Activated CD8-positive, alpha-beta memory T cell treated with anti-CD3 and anti-CD28 coated beads for 1 hour (primary cell): Measurements from ENCODE around the gene PFDN5.
A peak's percentile ranks its signal among the peaks of the same experiment; 100 is the strongest.
"Not testable (repeated sequence)": the region's sequence is repeated elsewhere in the genome, so short reads cannot be mapped to it uniquely, and the experiment has no call there.

Source experiments
- DNase-seq, 2 donors: peaks; one replicate each; pipeline ENCODE4 v3.0.0-alpha.2; 2020; ENCODE audit warnings: low read depth in 1 of 2; ENCODE audit errors: extremely low read depth in 1 of 2

Gene PFDN5

DNA sequence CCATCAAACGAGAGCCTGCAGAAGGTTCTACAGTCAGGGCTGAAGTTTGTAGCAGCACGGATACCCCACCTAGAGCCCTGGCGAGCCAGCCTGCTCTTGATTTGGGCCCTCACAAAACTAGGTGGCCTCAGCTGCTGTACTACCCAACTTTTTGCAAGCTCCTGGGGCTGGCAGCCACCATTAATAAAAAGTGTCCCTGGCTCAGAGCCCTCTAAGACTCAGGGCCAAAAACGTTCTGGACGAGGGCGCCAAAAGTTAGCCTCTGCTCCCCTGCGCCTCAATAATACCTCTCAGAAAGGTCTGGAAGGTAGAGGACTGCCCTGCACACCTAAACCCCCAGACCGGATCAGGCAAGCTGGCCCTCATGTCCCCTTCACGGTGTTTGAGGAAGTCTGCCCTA, 8.9 kb upstream of the PFDN5 start:
- no peak for DNase-seq

DNA sequence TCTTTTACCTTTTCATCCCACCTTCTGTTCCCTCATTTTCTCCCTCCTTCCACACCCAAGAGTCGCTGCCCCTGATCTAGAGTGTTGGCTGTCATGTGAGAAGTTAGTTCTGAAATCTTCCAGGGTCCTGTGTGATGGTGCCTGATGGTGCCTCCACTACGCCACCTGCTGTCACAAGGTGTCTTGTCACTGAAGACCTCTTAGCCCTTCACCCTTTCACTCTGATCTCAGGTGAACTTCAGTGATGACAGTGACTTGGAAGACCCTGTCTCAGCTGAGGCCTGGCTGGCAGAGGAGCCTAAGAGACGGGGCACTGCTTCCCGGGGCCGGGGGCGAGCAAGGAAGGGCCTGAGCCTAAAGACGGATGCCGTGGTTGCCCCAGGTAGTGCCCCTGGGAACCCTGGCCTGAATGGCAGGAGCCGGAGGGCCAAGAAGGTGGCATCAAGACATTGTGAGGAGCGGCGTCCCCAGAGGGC, 7.6 kb upstream of the PFDN5 start:
- peak; percentile 28 to 55 for DNase-seq

DNA sequence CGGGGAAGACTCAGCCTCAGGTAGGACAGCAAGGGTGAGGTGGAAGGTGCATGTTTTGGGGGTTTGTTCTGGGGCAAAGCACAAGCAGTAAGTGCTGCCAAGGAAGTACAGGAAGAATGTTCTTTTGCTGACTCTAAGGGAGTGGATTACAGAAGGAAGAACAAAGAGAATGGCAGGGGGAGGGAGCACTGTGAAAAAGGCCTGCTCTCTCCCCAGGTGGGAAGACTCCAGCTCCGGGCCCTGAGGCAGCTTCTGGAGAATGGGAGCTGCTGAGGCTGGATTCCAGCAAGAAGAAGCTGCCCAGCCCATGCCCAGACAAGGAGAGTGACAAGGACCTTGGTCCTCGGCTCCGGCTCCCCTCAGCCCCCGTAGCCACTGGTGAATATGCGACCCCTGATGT, 7.0 kb upstream of the PFDN5 start:
- DNase-seq: no peak

DNA sequence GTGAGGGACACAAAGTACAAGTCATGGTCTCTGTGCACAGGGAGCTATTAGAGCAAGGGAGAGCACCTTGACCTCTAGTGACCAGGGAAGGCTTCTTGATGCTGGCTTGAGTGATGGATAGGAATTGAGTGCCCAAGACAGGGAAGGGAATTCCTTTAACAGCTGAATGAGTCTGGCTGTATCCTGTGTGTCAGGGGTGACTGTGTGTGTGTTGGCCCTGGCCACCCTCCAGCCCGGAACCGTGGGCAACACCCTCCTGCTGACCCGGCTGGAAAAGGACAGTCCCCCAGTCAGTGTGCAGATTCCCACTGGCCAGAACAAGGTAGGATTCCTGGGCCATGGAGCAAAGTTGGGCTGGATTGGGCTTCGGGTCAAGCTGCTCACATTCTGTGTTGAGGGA, 5.5 kb upstream of the PFDN5 start:
- no peak for DNase-seq

DNA sequence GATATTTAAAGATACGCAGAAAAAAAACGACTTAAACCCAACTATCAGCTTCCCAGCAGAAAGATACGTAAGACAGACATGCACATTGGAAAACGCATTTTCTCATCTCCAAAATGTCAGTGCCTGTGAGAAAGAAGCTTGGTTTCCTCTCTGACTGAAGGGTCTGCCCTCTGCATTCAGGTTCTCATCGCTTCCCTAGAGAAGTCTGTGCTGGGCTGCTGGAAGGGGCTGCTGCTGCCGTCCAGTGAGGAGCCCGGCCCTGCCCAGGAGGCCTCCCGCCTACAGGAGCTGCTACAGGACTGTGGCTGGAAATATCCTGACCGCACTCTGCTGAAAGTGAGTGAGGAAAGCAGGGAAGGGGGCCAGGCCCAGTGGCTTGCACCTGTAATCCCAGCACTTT, 4.7 kb upstream of the PFDN5 start:
- no peak for DNase-seq

DNA sequence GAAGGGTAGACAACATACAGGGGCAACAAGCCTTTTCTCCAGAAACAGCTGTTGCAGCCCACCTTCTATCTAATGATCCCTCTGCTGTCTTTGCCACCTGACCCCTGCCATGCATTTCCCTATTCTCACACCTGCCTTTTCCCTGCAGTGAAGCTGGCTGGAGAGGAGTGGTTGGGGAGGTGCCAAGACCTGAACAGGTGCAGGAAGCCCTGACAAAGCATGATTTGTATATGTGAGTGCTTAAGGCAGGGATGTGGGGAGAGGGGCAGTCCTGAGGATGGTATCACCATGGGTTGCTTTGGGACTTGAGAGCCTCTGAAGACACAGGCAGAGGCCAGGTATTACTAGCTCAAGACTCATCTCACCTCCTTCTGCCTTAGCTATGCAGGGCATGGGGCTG, 2.9 kb upstream of the PFDN5 start:
- no peak for DNase-seq

DNA sequence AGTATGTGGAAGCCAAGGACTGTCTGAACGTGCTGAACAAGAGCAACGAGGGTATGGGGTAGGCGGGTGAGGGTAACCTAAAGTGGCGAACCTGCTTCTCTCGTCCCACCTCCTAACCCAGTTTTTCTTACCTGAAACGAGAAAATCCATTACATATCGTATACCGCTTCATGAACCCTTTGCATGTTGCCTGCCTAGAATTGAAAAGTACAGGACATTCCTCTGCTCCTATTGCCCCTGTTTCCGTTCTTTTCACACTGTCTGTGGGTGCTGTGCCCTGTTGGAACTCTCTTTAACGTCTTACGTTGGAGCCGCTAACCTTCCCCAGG, 513 bp downstream of the PFDN5 start:
- DNase-seq: no peak

DNA sequence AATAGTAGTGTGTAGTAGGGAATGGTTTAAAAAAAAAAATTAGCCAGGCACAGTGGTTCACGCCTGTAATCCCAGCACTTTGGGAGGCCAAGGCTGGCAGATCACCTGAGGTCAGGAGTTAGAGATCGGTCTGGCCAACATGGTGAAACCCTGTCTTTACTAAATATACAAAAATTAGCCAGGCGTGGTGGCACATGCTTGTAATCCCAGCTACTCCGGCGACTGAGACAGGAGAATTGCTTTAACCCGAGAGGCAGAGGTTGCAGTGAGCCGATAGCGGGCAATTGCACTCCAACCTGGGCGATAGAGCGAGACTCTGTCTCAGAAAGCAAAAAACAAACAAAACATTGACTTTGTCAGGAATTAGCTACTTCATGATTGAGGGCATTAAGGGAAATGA, 1.8 kb downstream of the PFDN5 start:
- DNase-seq: not testable (repeated sequence)

DNA sequence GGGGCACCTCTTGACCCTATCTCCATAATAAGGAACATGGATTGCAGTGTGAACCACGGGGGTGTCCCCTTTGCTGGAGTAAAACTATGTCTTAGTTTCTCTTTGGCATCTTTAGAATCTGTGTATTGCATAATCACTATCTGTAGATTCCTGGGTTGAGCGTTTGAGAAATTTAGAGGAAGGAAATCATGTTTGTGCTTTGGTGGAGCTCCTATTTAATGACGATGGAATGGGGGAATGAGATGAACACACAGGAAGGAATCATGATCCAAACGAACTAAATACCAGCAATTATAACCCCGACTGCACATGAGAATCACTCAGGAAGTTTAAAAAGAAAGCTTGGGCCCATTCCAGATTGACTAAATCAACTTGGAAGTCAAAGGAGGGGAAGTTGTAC, 2.8 kb downstream of the PFDN5 start:
- DNase-seq: no peak

DNA sequence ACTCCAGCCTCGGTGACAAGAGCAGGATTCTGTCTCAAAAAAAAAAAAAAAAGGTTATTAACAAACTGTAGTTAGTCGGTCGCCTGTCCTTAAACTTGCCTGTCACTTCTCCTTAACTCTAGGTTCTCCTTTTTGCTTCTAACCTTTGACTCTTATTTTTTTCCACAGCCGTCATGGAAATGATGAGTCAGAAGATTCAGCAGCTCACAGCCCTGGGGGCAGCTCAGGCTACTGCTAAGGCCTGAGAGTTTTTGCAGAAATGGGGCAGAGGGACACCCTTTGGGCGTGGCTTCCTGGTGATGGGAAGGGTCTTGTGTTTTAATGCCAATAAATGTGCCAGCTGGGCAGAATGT, 3.7 kb downstream of the PFDN5 start:
- DNase-seq: no peak

DNA sequence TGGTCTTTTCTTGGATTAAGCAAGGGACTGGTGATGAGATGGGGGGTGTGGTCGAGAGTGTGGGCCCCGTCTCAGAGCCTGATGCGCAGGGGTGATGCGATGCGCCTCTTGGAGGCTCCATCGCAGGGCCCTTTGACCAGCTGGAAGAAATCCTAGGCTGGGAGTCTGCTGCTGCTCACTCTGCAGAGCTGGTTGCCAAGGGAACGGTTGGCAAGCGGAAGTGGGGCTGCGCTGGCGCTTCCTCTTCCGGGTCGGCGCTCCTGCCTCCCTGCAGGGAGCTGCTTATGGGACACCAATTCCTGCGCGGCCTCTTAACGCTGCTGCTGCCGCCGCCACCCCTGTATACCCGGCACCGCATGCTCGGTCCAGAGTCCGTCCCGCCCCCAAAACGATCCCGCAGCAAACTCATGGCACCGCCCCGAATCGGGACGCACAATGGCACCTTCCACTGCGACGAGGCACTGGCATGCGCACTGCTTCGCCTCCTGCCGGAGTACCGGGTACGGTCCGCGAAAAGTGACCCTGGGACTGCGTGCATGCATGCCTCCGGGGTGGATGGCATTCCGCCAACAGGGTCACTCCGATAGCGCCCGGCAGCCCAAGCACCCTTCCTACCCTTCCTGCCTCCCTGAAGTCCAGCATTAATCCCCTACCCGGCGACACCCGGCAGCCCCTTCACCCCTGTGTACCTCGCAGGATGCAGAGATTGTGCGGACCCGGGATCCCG, 4.3 kb downstream of the PFDN5 start, which contains the start of gene MYG1:
Gene MYG1, plus strand, starts transcription at position 242 of the 727 bp plus-strand sequence. Its CDS starts 43 bp downstream, at position 285.
- peak; percentile 52 to 74 for DNase-seq

DNA sequence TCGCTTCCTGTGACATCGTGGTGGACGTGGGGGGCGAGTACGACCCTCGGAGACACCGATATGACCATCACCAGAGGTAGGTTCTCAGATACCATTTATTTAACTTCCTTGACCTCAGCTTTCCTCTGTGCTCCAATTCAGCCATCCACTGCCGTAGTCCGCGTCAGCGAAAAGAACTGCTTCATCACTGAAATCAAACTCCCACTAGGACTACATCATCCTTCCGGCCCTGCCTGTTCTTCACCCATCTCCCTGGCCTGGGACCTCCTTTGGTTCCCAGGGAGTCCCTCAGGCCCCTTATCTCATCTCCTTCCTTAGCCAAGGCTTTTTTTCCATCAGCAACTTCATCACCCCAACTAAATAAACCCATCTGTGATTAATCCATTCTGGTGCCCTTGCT, 4.8 kb downstream of the PFDN5 start:
- DNase-seq: no peak

DNA sequence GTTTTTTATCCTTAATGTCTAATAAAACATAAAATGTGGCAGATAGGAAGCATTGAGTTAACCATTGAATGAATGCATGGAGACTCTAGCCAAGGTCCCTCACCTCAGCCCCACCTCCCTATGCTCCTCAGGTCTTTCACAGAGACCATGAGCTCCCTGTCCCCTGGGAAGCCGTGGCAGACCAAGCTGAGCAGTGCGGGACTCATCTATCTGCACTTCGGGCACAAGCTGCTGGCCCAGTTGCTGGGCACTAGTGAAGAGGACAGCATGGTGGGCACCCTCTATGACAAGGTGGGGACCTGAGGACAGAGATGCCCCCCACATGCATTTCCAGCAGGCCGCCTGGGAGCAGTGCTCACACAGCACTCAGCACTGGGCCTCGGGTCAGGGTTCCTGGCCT, 7.6 kb downstream of the PFDN5 start:
- no peak for DNase-seq

DNA sequence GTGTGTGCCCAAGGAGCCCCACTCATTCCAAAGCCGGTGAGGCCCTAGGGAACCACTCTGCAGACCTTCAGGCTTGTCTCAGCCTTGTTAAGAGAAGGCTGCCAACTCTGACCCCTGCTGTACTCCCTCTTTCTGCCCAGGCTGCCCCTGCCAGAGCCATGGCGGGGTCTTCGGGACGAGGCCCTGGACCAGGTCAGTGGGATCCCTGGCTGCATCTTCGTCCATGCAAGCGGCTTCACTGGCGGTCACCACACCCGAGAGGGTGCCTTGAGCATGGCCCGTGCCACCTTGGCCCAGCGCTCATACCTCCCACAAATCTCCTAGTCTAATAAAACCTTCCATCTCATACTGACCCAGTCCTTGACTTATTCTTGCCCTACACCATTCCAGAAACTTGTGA, 11.5 kb downstream of the PFDN5 start:
- no peak for DNase-seq

DNA sequence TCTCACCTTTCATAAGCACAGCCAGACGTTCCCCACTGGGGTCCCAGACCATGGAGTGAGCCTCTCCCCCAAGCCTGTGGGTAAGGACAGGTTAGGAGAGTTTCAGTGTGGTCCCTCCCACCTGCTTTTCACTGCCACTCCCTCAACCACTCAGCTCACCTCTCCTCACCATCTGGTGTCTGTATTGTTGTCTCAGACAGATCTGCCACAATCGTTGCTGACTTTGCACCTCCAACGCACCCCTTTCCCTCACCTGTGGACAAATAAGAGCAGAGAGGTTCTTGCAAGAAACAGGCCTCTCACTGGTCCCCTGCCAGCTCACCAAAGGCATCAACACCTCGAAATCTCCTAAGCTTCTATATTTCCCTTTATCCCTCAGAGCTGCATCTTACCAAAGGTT, 12.9 kb downstream of the PFDN5 start:
- DNase-seq: no peak

DNA sequence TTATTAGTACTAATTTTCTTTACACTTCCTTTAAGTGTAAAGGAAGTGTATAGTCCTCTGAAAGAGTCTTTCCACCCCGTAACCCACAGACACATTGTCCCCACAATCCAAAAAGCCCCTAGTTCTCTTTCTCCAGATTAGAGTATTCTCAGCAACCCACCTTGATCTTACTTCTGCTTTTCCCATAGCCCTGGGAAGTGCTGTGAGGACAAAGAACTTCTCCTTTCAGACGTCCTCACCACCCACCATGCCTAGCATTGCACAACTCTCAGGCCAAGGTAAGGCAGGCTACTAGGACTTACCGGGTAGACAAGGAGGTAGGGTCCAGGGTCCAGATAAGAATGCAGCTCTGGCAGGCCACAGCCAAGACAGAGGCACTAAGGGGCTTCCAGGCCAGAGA, 18.7 kb downstream of the PFDN5 start:
- no peak for DNase-seq

DNA sequence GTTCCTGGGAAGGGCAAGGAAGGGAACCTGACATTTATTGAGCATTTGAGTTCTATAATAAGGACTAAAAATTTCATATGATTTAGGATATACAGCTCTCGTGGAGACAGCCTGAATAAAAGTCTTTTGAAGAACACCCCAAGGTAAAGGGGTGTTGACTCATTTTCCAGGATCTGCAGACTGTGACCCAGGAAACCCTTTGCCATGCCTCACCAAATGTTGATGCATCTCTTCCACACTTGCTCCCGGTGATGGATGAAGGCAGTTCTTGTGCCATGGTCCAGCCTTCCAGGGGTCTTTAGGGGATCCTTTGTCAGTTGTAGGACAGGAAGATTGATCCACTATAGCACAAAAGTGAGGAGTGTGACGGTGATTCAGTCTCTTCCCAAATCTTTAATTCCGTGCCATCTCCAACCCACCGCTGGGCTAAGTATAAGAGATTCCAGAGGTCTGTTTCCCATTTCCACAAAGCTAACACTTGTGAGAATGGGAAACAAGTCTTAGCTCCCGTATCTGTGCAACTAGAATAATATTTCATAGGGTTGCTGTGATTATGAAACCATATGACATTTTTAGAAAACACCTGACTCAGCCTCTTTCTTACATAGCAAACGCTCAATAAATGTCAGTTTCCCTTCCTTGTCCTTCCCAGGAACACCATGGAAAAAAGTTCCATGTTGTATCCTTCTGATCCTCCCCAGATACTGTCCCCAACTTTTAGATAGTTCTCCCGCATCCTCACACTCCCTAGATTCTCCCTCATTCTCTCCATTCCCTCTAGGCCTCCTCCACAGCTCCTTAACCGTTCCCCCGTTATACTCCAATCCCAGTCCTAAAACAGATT, 25.2 kb downstream of the PFDN5 start:
- no peak for DNase-seq

DNA sequence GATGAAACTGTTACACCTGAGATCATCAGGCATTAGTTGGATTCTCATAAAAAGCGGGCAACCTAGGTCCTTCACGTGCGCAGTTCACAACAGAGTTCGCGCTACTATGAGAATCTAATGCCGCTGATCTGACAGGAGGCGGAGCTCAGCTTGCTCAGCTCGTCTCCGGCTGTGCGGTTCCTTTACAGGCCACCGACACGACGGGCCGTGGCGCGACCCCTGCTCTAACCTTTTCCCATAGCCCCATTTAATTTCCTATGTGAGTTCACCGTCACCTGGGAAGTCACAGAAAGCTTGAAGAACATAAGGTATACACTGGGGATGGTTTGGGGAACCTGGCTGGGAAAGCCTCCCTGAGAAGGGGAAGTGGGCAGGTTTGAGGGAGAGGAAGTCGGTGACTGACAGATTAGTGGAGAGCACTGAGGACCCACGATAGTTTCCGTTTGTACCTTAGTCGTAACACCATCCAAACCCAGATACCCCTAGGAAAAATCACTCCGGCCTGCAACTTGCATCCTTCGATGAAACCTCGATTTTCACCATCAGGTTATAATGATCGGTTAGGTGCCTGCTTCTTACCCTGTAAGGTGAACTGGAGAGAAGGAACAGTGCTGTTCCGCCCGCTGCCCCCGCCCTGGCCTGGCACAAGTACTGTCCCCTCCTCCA, 28.9 kb downstream of the PFDN5 start:
- DNase-seq: peak in 1 of 2 donors; percentile 33

DNA sequence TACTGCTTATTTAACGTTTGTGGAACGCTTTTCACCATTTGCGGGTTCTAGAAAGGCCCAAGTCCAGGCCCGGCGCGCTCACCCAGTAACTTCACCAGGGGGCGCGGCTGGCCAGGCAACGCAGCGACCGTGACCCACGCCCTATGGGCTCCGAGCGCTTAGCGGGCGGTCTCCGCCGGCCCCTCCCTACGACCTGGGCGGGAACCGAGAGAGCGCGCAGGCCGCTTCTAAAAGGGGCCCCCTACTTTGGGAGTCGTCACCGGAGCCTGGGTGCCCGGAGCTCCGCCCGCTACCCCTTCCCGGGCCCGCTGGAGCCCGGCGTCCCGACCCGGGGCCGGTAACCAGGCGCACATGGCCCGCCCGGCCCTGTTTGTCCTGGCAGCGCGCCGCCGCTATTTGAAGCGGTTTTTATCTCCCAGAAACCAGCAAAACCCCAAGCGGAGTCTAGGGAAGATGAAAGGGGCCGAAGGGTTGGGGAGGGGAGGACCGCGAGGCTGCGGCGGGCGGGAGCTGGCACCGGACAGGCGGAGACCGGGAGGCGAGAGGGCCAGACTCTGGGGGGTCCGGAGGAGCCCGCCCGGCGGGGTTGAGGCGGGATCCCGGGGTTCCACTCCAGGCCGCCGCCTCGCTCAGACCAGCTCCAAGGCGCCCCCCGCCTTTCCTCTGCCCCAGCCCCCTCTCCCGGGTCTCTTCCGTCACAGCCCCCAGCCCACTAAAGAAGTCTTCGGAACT, 29.6 kb downstream of the PFDN5 start:
- DNase-seq: peak; percentile 63 to 74

DNA sequence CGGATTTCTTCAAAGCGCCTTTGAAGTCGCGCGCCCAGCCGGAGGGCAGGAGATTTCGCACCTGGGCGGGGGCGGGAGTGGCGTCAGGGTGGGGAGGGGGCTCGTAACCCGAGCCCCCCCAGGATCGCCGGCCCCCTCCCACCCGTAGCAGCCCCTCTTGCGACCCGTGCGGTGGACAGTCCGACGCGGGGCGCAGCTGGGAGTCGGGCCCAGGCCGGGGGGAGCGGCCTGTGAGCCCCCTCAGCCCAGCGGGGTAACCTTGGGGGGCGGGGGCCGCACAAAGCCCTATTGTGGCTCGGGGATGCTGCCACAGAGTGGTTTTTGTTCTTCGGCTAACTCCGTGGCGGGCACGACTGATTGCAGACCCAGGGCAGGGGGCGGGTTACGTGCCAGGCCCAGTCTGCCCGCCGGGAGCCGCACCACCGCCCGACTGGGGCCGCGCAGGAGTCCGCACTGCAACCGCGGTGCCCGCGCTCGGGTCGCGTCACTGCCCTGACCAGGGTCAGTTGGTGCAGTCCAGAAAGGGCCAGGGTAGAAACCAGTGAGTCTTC, 30.2 kb downstream of the PFDN5 start:
- DNase-seq: no peak
